Sigmoid colon (tissue), 4 donors: ENCODE results near the gene KREMEN1.

Source experiments
- CTCF ChIP-seq, 4 experiments: fragments of 450-650 bp in 3 of 4; fragments of 200-600 bp in 1 of 4; IDR thresholded peaks; one replicate each; pipeline ENCODE4 v1.5.1; 2016 to 2019; ENCODE audit warnings: antibody characterized with exemption in 4 of 4, mild to moderate bottlenecking in 3 of 4, moderate library complexity in 2 of 4
- EP300 ChIP-seq, 4 donors: sonication (generic); formaldehyde crosslinking; IDR thresholded peaks; one replicate each; pipeline ENCODE4 v1.6.1; 2017; ENCODE audit warnings: antibody characterized with exemption in 4 of 4
- POLR2A ChIP-seq, 2 donors: fragments of 450-650 bp; IDR thresholded peaks; one replicate each; pipeline ENCODE4 v1.6.1; 2016; ENCODE audit warnings: antibody characterized with exemption in 2 of 2, mild to moderate bottlenecking in 2 of 2, moderate library complexity in 2 of 2
- POLR2AphosphoS5 ChIP-seq, 4 donors: sonication (generic); formaldehyde crosslinking; IDR thresholded peaks; one replicate each; pipeline ENCODE4 v1.6.1; 2017; ENCODE audit warnings: antibody characterized with exemption in 4 of 4

GRCh38 chr22:29032014-29032475, 40.8 kb upstream of the KREMEN1 start:
- TF ChIP-seq POLR2AphosphoS5 (IDR thresholded peaks at IDR 0.05) = no peak
- TF ChIP-seq CTCF (IDR thresholded peaks at IDR 0.05) = no peak
- TF ChIP-seq EP300 (IDR thresholded peaks at IDR 0.05) = no peak
- no peak for TF ChIP-seq POLR2A (IDR thresholded peaks at IDR 0.05)
